GM19193 (cell line): ENCODE data around the gene QPCT.

ENCODE experiments used
- POLR2A ChIP-seq: IDR thresholded peaks from 4 replicates; pipeline ENCODE4 v1.6.1; 2011; ENCODE audit not compliant: insufficient read depth, insufficient read length; ENCODE audit errors: extremely low read depth

The QPCT gene

GRCh38 chr2:37364351-37364750 is 19.9 kb downstream of the QPCT start:
- TF ChIP-seq POLR2A: no peak

- no peak for TF ChIP-seq POLR2A
These were observed 21.2 kb downstream of the QPCT start for GRCh38 chr2:37365669-37366068.

GRCh38 chr2:37366773-37367172 is 22.3 kb downstream of the QPCT start:
- TF ChIP-seq POLR2A: no peak

GRCh38 chr2:37367310-37367709 is 22.9 kb downstream of the QPCT start:
- TF ChIP-seq POLR2A: no peak

GRCh38 chr2:37367984-37368383 is 23.6 kb downstream of the QPCT start:
- TF ChIP-seq POLR2A: no peak

- TF ChIP-seq POLR2A: no peak
These were observed 26.2 kb downstream of the QPCT start for GRCh38 chr2:37370666-37371065.

GRCh38 chr2:37372000-37372399 is 27.6 kb downstream of the QPCT start:
- no peak for TF ChIP-seq POLR2A

- TF ChIP-seq POLR2A: no peak
These were observed 31.4 kb downstream of the QPCT start for GRCh38 chr2:37375741-37376288.

- no peak for TF ChIP-seq POLR2A
These were observed 32.2 kb downstream of the QPCT start for GRCh38 chr2:37376421-37377186.

GRCh38 chr2:37377187-37377532 is 32.7 kb downstream of the QPCT start:
- TF ChIP-seq POLR2A: no peak

- no peak for TF ChIP-seq POLR2A
These were observed 34.0 kb downstream of the QPCT start for GRCh38 chr2:37378411-37378810.

GRCh38 chr2:37379881-37380296 is 35.5 kb downstream of the QPCT start:
- TF ChIP-seq POLR2A: no peak

GRCh38 chr2:37387148-37387835 is 42.9 kb downstream of the QPCT start:
- TF ChIP-seq POLR2A: no peak

- TF ChIP-seq POLR2A: no peak
These were observed 43.6 kb downstream of the QPCT start for GRCh38 chr2:37388074-37388473.

GRCh38 chr2:37389395-37389794 is 45.0 kb downstream of the QPCT start:
- TF ChIP-seq POLR2A: no peak
